Neural cell (in vitro differentiated cells): ENCODE measurements around the gene CDH4. TPM values are rescaled to one million over a fixed set of nuclear protein-coding genes. Genes with fewer than 3 reads are reported as not detected.

ENCODE experiments used
- H2AFZ ChIP-seq: fragments of 200-600, 300-800 bp; sonication (generic), shearing (Covaris generic); 2 replicates; pipeline ENCODE4 v1.6.0; 2014; ENCODE audit warnings: low read depth, mild to moderate bottlenecking, antibody characterized with exemption, low read length, moderate library complexity
- H3F3A ChIP-seq: fragments of 200-600 bp; shearing (Covaris generic); 2 replicates; pipeline ENCODE4 v1.6.1; 2016; ENCODE audit warnings: mild to moderate bottlenecking, moderate library complexity, mixed read lengths, antibody characterized with exemption, low read length; ENCODE audit not compliant: insufficient read depth, poor library complexity, severe bottlenecking
- H3K27ac ChIP-seq: fragments of 200-600, 300-800 bp; sonication (generic), shearing (Covaris generic); 2 replicates; pipeline ENCODE4 v1.5.1; 2014; ENCODE audit warnings: mild to moderate bottlenecking, low read length, moderate library complexity
- H3K27me3 ChIP-seq: fragments of 300-800, 200-600 bp; sonication (generic), shearing (Covaris generic); 2 replicates; pipeline ENCODE4 v1.6.0; 2014; ENCODE audit warnings: mild to moderate bottlenecking, low read depth, low read length, moderate library complexity; ENCODE audit not compliant: insufficient read depth
- H3K36me3 ChIP-seq: fragments of 300-800, 200-600 bp; sonication (generic), shearing (Covaris generic); 2 replicates; pipeline ENCODE4 v1.5.1; 2014; ENCODE audit warnings: mild to moderate bottlenecking, antibody characterized with exemption, low read length, moderate library complexity; ENCODE audit not compliant: insufficient read depth
- H3K4me2 ChIP-seq: fragments of 300-800, 200-600 bp; sonication (generic), shearing (Covaris generic); 2 replicates; pipeline ENCODE4 v1.6.0; 2014; ENCODE audit warnings: mild to moderate bottlenecking, low read length
- H3K4me3 ChIP-seq: fragments of 300-800, 200-600 bp; sonication (generic), shearing (Covaris generic); 2 replicates; pipeline ENCODE4 v1.5.1; 2014; ENCODE audit warnings: mild to moderate bottlenecking, low read length, moderate library complexity
- H3K79me2 ChIP-seq: fragments of 200-600 bp; shearing (Covaris generic); replicated peaks from 2 replicates; pipeline ENCODE4 v1.6.0; 2014; ENCODE audit warnings: mild to moderate bottlenecking, low read length, moderate library complexity; ENCODE audit not compliant: insufficient read depth
- H3K9ac ChIP-seq: fragments of 300-800, 200-600 bp; sonication (generic), shearing (Covaris generic); 2 replicates; pipeline ENCODE4 v1.6.1; 2016; ENCODE audit warnings: mild to moderate bottlenecking, low read length, mixed read lengths
- H3K9me2 ChIP-seq: fragments of 200-600 bp; shearing (Covaris generic); 2 replicates; pipeline ENCODE4 v1.6.1; 2016; ENCODE audit warnings: mild to moderate bottlenecking, low read length, mixed read lengths; ENCODE audit not compliant: insufficient read depth
- H3K9me3 ChIP-seq: fragments of 200-600, 300-800 bp; sonication (generic), shearing (Covaris generic); 2 replicates; pipeline ENCODE4 v1.6.1; 2016; ENCODE audit warnings: mild to moderate bottlenecking, mixed run types, low read length, moderate library complexity, mixed read lengths
- H4K20me1 ChIP-seq: fragments of 200-600 bp; shearing (Covaris generic); 2 replicates; pipeline ENCODE4 v1.6.1; 2016; ENCODE audit warnings: mild to moderate bottlenecking, mixed run types; ENCODE audit not compliant: insufficient read depth
- EP300 ChIP-seq: fragments of 450-650 bp; conservative IDR thresholded peaks from 2 replicates; pipeline ENCODE4 v1.6.1; 2014; ENCODE audit warnings: antibody characterized with exemption, mild to moderate bottlenecking, moderate library complexity; ENCODE audit not compliant: poor library complexity, severe bottlenecking
- EZH2 ChIP-seq: fragments of 200-600, 300-800 bp; shearing (Covaris generic), sonication (generic); IDR thresholded peaks from 2 replicates; pipeline ENCODE4 v1.6.1; 2014; ENCODE audit warnings: antibody characterized with exemption, low read length, borderline replicate concordance, mild to moderate bottlenecking; ENCODE audit not compliant: insufficient read depth, poor library complexity, severe bottlenecking
- MXI1 ChIP-seq: fragments of 450-650 bp; conservative IDR thresholded peaks from 2 replicates; pipeline ENCODE4 v1.6.1; 2014; ENCODE audit warnings: antibody characterized with exemption, mild to moderate bottlenecking; ENCODE audit not compliant: poor library complexity, severe bottlenecking
- POLR2AphosphoS5 ChIP-seq: IDR thresholded peaks from 2 replicates; pipeline ENCODE4 v1.6.1; 2012
- RAD21 ChIP-seq: fragments of 450-650 bp; conservative IDR thresholded peaks from 2 replicates; pipeline ENCODE4 v1.6.1; 2014; ENCODE audit warnings: antibody characterized with exemption, mild to moderate bottlenecking, moderate library complexity
- SMC3 ChIP-seq: fragments of 450-650 bp; conservative IDR thresholded peaks from 2 replicates; pipeline ENCODE4 v1.6.1; 2014; ENCODE audit warnings: antibody characterized with exemption, mild to moderate bottlenecking, moderate library complexity; ENCODE audit not compliant: poor library complexity
- TAF1 ChIP-seq: IDR thresholded peaks from 2 replicates; pipeline ENCODE4 v1.6.1; 2012; ENCODE audit warnings: low read depth
- polyA plus RNA-seq: library from polyadenylated mRNA; depleted of rRNA; stranded (reverse); fragments of >200 nt; gene quantifications from 2 replicates; pipeline ENCODE4 v1.2.3, GENCODE V29; 2014
- TF ChIP-seq, protein P1 (sequence below): IDR thresholded peaks from 2 replicates; pipeline ENCODE4 v1.6.1; 2012; ENCODE audit warnings: borderline replicate concordance
- TF ChIP-seq, protein P2 (sequence below): fragments of 450-650 bp; IDR thresholded peaks from 2 replicates; pipeline ENCODE4 v1.5.1; 2014; ENCODE audit warnings: antibody characterized with exemption, mild to moderate bottlenecking, moderate library complexity; ENCODE audit not compliant: poor library complexity, severe bottlenecking

The CDH4 gene
- polyA plus RNA-seq, 1 donor from 2014 or later, result 24.6 TPM

DNA sequence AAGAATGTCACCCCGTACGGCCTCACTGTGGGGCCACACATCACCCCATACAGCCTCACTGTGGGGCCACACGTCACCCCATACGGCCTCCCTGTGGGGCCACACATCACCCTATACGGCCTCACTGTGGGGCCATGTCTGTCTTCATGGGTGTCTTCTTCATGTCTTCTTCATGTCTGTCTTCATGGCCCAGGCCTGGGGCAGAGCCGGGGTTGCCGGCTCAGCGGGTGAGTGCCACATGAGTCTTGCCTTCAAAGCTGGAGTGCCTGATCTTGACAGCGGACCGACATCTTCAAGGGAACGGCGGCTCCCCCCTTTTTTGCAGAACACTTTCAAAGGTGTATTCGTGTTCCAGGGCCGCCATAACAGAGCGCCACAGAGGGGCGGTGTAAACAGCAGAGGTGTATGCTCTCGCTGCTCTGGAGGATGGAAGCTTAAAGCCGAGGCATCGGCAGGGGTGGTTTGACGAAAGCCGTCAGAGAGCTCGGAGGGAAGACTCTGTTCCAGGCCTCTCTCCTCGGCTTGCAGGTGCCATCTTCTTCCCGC is 448.6 kb downstream of the CDH4 start:
- H3K9ac ChIP-seq, result no peak overlapping the region
- no peak for TF ChIP-seq EP300
- TF ChIP-seq TAF1, result no peak
- TF ChIP-seq, protein P1, sequence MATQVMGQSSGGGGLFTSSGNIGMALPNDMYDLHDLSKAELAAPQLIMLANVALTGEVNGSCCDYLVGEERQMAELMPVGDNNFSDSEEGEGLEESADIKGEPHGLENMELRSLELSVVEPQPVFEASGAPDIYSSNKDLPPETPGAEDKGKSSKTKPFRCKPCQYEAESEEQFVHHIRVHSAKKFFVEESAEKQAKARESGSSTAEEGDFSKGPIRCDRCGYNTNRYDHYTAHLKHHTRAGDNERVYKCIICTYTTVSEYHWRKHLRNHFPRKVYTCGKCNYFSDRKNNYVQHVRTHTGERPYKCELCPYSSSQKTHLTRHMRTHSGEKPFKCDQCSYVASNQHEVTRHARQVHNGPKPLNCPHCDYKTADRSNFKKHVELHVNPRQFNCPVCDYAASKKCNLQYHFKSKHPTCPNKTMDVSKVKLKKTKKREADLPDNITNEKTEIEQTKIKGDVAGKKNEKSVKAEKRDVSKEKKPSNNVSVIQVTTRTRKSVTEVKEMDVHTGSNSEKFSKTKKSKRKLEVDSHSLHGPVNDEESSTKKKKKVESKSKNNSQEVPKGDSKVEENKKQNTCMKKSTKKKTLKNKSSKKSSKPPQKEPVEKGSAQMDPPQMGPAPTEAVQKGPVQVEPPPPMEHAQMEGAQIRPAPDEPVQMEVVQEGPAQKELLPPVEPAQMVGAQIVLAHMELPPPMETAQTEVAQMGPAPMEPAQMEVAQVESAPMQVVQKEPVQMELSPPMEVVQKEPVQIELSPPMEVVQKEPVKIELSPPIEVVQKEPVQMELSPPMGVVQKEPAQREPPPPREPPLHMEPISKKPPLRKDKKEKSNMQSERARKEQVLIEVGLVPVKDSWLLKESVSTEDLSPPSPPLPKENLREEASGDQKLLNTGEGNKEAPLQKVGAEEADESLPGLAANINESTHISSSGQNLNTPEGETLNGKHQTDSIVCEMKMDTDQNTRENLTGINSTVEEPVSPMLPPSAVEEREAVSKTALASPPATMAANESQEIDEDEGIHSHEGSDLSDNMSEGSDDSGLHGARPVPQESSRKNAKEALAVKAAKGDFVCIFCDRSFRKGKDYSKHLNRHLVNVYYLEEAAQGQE, result no peak
- TF ChIP-seq EZH2, result no peak
- TF ChIP-seq, protein P2, sequence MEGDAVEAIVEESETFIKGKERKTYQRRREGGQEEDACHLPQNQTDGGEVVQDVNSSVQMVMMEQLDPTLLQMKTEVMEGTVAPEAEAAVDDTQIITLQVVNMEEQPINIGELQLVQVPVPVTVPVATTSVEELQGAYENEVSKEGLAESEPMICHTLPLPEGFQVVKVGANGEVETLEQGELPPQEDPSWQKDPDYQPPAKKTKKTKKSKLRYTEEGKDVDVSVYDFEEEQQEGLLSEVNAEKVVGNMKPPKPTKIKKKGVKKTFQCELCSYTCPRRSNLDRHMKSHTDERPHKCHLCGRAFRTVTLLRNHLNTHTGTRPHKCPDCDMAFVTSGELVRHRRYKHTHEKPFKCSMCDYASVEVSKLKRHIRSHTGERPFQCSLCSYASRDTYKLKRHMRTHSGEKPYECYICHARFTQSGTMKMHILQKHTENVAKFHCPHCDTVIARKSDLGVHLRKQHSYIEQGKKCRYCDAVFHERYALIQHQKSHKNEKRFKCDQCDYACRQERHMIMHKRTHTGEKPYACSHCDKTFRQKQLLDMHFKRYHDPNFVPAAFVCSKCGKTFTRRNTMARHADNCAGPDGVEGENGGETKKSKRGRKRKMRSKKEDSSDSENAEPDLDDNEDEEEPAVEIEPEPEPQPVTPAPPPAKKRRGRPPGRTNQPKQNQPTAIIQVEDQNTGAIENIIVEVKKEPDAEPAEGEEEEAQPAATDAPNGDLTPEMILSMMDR, result no peak
- no peak for TF ChIP-seq SMC3
- no peak for TF ChIP-seq MXI1
- no peak for TF ChIP-seq RAD21
- TF ChIP-seq POLR2AphosphoS5, result no peak
- no peaks in the 10 kb centered on the region for H3K79me2 ChIP-seq
- no peak overlapping the region for H3K4me3 ChIP-seq
- H3K9me3 ChIP-seq, result no peaks in the 10 kb centered on the region
- no peaks in the 10 kb centered on the region for H3K9me2 ChIP-seq
- H3F3A ChIP-seq, result no peaks in the 10 kb centered on the region
- H3K27me3 ChIP-seq, result no peaks in the 10 kb centered on the region
- no peak overlapping the region for H2AFZ ChIP-seq
- H3K36me3 ChIP-seq, result no peaks in the 10 kb centered on the region
- H3K27ac ChIP-seq, result no peak overlapping the region
- no peaks in the 10 kb centered on the region for H4K20me1 ChIP-seq
- no peak overlapping the region for H3K4me2 ChIP-seq

DNA sequence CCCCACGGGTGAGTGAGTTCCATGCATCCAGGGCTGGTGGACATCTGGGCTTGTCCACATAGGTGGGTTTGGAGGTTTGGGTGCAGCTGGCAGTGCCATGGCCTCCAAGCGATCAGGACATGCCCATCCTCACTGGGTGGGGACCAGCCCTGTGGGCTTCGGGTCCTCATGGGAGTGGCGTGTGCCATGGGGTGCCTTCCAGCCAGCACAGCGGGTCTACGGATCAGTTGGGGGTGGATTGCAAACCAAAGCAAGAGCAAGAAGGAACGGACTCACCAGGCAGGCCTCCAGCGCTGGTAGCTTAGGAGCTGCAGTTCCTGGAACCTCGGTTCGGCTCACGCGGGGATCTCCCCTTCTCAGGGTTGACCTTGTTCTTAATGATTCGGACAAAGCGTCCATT is 449.3 kb downstream of the CDH4 start:
- Histone ChIP-seq H3K36me3 (no peaks in the 10 kb centered on the region), H3K4me3 (no peak overlapping the region), H3K9me3 (no peaks in the 10 kb centered on the region), H3K9me2 (no peaks in the 10 kb centered on the region), H3K79me2 (no peaks in the 10 kb centered on the region), H3K27me3 (no peaks in the 10 kb centered on the region), H3F3A (no peaks in the 10 kb centered on the region), H4K20me1 (no peaks in the 10 kb centered on the region), H3K27ac (no peak overlapping the region), H3K9ac (no peak overlapping the region), H2AFZ (no peak overlapping the region), H3K4me2 (no peak overlapping the region)
- TF ChIP-seq SMC3, result no peak

DNA sequence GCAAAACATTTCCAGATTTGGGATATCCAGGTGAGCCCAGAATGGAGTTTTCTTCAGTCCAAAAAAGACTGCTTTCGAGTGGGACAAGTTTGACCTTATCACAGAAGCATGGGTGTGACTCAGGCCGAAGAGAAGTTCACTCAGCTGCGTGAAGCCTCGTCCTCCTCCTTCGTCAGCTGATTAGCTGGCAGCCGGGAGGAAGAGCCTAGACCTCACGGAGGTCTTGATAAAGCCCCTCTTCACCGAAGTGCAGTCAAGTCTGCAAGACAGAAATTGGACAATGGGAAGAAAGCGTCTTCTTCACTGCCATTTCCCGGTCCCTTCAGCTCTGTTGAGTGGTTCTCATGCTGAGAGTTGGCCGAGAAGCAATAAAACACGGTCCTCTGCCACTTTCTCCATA is 449.7 kb downstream of the CDH4 start:
- H3K36me3 ChIP-seq, result no peaks in the 10 kb centered on the region
- no peak overlapping the region for H3K4me3 ChIP-seq
- no peak for TF ChIP-seq RAD21
- no peak for TF ChIP-seq MXI1
- TF ChIP-seq, protein P1, result no peak
- H3K9me3 ChIP-seq, result no peaks in the 10 kb centered on the region
- no peaks in the 10 kb centered on the region for H3F3A ChIP-seq
- H3K9ac ChIP-seq, result no peak overlapping the region
- no peaks in the 10 kb centered on the region for H3K9me2 ChIP-seq
- H3K27me3 ChIP-seq, result no peaks in the 10 kb centered on the region
- H2AFZ ChIP-seq, result no peak overlapping the region
- no peak overlapping the region for H3K4me2 ChIP-seq
- H4K20me1 ChIP-seq, result no peaks in the 10 kb centered on the region
- no peak overlapping the region for H3K27ac ChIP-seq
- no peaks in the 10 kb centered on the region for H3K79me2 ChIP-seq
